ENCODE measurements around the gene LNPEP. TPM values are rescaled to one million over a fixed set of nuclear protein-coding genes. Genes with fewer than 3 reads are reported as not detected.

LNPEP gene
- total and polyA plus RNA-seq, 2 of the 4 experiments (the other 2 are of a cell fraction) = 3.6 to 27.4 TPM

- DNase-seq (no peak), ATAC-seq (ENCODE audit: low read depth) (no peak)
- CTCF ChIA-PET = interaction anchor here (0.6 kb wide), 1 partner anchor 42 kb away, joined by 3 read pairs; no protein-coding TSS in a partner anchor
- H3K27ac ChIP-seq (ENCODE audit: insufficient read depth, low read length) = no peak overlapping the region
- no peak overlapping the region for H3K14ac ChIP-seq (replicated peaks; ENCODE audit: low read depth, low read length)
- no peak overlapping the region for H2AK5ac ChIP-seq (ENCODE audit: low read depth, low read length)
- H3K4me1 ChIP-seq (ENCODE audit: control insufficient read depth, insufficient read depth, low read length) = no peaks in the 10 kb centered on the region
- H4K8ac ChIP-seq (ENCODE audit: low read depth in 2 of 2, low read length in 2 of 2) = no peak overlapping the region
- no peak overlapping the region for H3K4me2 ChIP-seq (ENCODE audit: low read depth, low read length)
- BruUV-seq (replicated peaks) = no TSS peak
- WGBS, 2 experiments (ENCODE audit: extremely low coverage in 2 of 2, insufficient read length in 1 of 2) = no CpG with 5 or more reads among the region's 2 CpGs
- H3K4ac ChIP-seq (ENCODE audit: low read depth, low read length) = no peak overlapping the region
- no peak overlapping the region for H3K23ac ChIP-seq (ENCODE audit: low read depth, low read length)
- no peaks in the 10 kb centered on the region for H4K20me1 ChIP-seq (ENCODE audit: insufficient read depth, low read length)
- no peak overlapping the region for H3K56ac ChIP-seq (ENCODE audit: extremely low read depth, insufficient read depth, low read length)
- POLR2A ChIA-PET (ENCODE audit: unreplicated experiment) = no interaction called here
- no peak overlapping the region for H2BK15ac ChIP-seq (ENCODE audit: low read depth, low read length)
- H3K79me1 ChIP-seq (ENCODE audit: low read depth in 1 of 2, low read length in 2 of 2) = no peaks in the 10 kb centered on the region
- H3K9me3 ChIP-seq (ENCODE audit: control insufficient read depth, insufficient read depth, low read length) = no peaks in the 10 kb centered on the region
- H3K9ac ChIP-seq (ENCODE audit: low read depth, low read length) = no peak overlapping the region
- in situ Hi-C loops (cut with MboI; ENCODE audit: low sequenced_read_pairs) (no loop called here), intact Hi-C loops (cut with micrococcal nuclease) (no loop called here), dilution Hi-C loops (cut with HindIII; ENCODE audit: low sequenced_read_pairs, unreplicated experiment) (no loop called here)
- no peak overlapping the region for H2AFZ ChIP-seq (replicated peaks; ENCODE audit: low read length, poor library complexity)
- H2BK20ac ChIP-seq (ENCODE audit: low read depth, low read length) = no peak overlapping the region
- no peak overlapping the region for H3K18ac ChIP-seq (ENCODE audit: low read depth, low read length)
- no peak overlapping the region for H4K5ac ChIP-seq (ENCODE audit: low read depth, low read length)
- H3K9me1 ChIP-seq (ENCODE audit: insufficient read depth, low read length) = no peaks in the 10 kb centered on the region
- no peak overlapping the region for H4K91ac ChIP-seq (ENCODE audit: insufficient read depth, low read depth, low read length)
- H3K27me3 ChIP-seq (ENCODE audit: control insufficient read depth, insufficient read depth, low read length) = no peaks in the 10 kb centered on the region
- TF ChIP-seq RFX5 (IDR thresholded peaks at IDR 0.05; ENCODE audit: low read depth, low read length) = no peak
- TF ChIP-seq SMC3 (IDR thresholded peaks at IDR 0.05; ENCODE audit: low read depth, low read length) = no peak
- TF ChIP-seq CHD1 (IDR thresholded peaks at IDR 0.05; ENCODE audit: low read depth, low read length) = no peak
- no peak for TF ChIP-seq ELK1 (IDR thresholded peaks at IDR 0.05; ENCODE audit: borderline replicate concordance, low read depth, low read length)
- TF ChIP-seq MAFK (IDR thresholded peaks at IDR 0.05; ENCODE audit: low read depth, low read length) = no peak
- no peak for TF ChIP-seq CTCF (conservative IDR thresholded peaks at IDR 0.05; ENCODE audit: low read depth, low read length)
- no peak for TF ChIP-seq POLR2A (IDR thresholded peaks at IDR 0.05; ENCODE audit: low read depth, low read length)
- TF ChIP-seq CEBPB (IDR thresholded peaks at IDR 0.05; ENCODE audit: low read depth, low read length) = no peak
- TF ChIP-seq NFE2L2 (IDR thresholded peaks at IDR 0.05; ENCODE audit: low read depth, low read length) = no peak
- no peak overlapping the region for H2AK9ac ChIP-seq (replicated peaks; ENCODE audit: low read depth, low read length, poor library complexity)
- no peak overlapping the region for H2BK120ac ChIP-seq (ENCODE audit: low read depth, low read length)
- H3K4me3 ChIP-seq (ENCODE audit: insufficient read depth, low read depth, low read length) = no peak overlapping the region
- H3K36me3 ChIP-seq (ENCODE audit: control insufficient read depth, insufficient read depth, low read length) = no peaks in the 10 kb centered on the region
- H2BK5ac ChIP-seq (ENCODE audit: low read depth, low read length, poor library complexity, severe bottlenecking) = no peak overlapping the region
Measured at GRCh38 chr5:96911139-96911538, 24.7 kb upstream of the LNPEP start.
